ENCODE measurements around the gene IFT20. TPM values are rescaled to one million over a fixed set of nuclear protein-coding genes. Genes with fewer than 3 reads are reported as not detected.

Gene IFT20
- total RNA-seq, 1 donor from 2014 or later = 63.7 TPM

GRCh38 chr17:28279411-28279810 lies 55.9 kb downstream of the IFT20 start:
- no peaks in the 10 kb centered on the region for H3K36me3 Mint-ChIP-seq (ENCODE audit: low read depth)
- peaks cover 32% of the 10 kb centered on the region for H3K4me1 Mint-ChIP-seq (ENCODE audit: low read depth)
- H3K27ac Mint-ChIP-seq (ENCODE audit: unreplicated experiment) = no peak overlapping the region
- H3K4me3 Mint-ChIP-seq (ENCODE audit: unreplicated experiment) = no peak overlapping the region
- H3K27me3 Mint-ChIP-seq (ENCODE audit: low read depth) = peaks cover 1% of the 10 kb centered on the region
- TF ChIP-seq, protein P1, sequence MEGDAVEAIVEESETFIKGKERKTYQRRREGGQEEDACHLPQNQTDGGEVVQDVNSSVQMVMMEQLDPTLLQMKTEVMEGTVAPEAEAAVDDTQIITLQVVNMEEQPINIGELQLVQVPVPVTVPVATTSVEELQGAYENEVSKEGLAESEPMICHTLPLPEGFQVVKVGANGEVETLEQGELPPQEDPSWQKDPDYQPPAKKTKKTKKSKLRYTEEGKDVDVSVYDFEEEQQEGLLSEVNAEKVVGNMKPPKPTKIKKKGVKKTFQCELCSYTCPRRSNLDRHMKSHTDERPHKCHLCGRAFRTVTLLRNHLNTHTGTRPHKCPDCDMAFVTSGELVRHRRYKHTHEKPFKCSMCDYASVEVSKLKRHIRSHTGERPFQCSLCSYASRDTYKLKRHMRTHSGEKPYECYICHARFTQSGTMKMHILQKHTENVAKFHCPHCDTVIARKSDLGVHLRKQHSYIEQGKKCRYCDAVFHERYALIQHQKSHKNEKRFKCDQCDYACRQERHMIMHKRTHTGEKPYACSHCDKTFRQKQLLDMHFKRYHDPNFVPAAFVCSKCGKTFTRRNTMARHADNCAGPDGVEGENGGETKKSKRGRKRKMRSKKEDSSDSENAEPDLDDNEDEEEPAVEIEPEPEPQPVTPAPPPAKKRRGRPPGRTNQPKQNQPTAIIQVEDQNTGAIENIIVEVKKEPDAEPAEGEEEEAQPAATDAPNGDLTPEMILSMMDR (IDR thresholded peaks at IDR 0.05) = no peak
- no peak for DNase-seq (ENCODE audit: low spot score)
- H3K9me3 Mint-ChIP-seq (ENCODE audit: low read depth) = no peaks in the 10 kb centered on the region

Small RNA genes within 50 kb of the gene (microRNA-seq; reads per million reads assigned to microRNA genes)
- not detected for gene MIR4723 (ENCODE audit: borderline number of aligned reads)

Other genes with a start within 250 kb of the IFT20 start
- gene TMEM97, start 16.3 kb downstream of the IFT20 start, total RNA-seq = 11.8 to 14.3 TPM (median 13.6 TPM) in 3 replicates
- 52.0 to 79.5 TPM (median 74.0 TPM) in 3 replicates for gene TNFAIP1, start 289 bp upstream of the IFT20 start, total RNA-seq
- gene POLDIP2, start 22.1 kb upstream of the IFT20 start, total RNA-seq = 70.1 to 70.8 TPM (median 70.4 TPM) in 3 replicates
- gene SEBOX, start 29.7 kb upstream of the IFT20 start, total RNA-seq = not detected in 3 replicates
- 0.31 to 0.55 TPM (median 0.41 TPM) in 3 replicates for gene VTN, start 34.8 kb upstream of the IFT20 start, total RNA-seq
- 22.2 to 24.1 TPM (median 23.0 TPM) in 3 replicates for gene SARM1, start 36.2 kb upstream of the IFT20 start, total RNA-seq
- 12.7 to 13.2 TPM (median 13.0 TPM) in 3 replicates for gene SLC46A1, start 70.7 kb upstream of the IFT20 start, total RNA-seq
- not detected in 3 replicates for gene SLC13A2, start 138.2 kb upstream of the IFT20 start, total RNA-seq
- not detected in 3 replicates for gene FOXN1, start 170.9 kb upstream of the IFT20 start, total RNA-seq
- gene UNC119, start 217.2 kb upstream of the IFT20 start, total RNA-seq = 19.8 to 24.9 TPM (median 24.1 TPM) in 3 replicates
- 56.5 to 65.7 TPM (median 62.9 TPM) in 3 replicates for gene PIGS, start 236.1 kb upstream of the IFT20 start, total RNA-seq
- gene ALDOC, start 241.4 kb upstream of the IFT20 start, total RNA-seq = 3.9 to 9.5 TPM (median 8.0 TPM) in 3 replicates

Measured in chondrocyte (in vitro differentiated cells).